Tibial nerve (tissue), 4 donors: Measurements from ENCODE around the gene NSD1. TPM values are rescaled to one million over a fixed set of nuclear protein-coding genes. Genes with fewer than 3 reads are reported as not detected.
"Not testable (repeated sequence)": the region's sequence is repeated elsewhere in the genome, so short reads cannot be mapped to it uniquely, and the experiment has no call there.

Experiments used
- DNase-seq, 2 donors: peaks; one replicate each; pipeline ENCODE4 v3.0.0-alpha.2; 2019; ENCODE audit warnings: low spot score in 2 of 2
- H3K27ac ChIP-seq, 4 donors: fragments of 200-600 bp; sonication (generic) in 3 of 4; one replicate each; pipeline ENCODE4 v1.5.1; 2017 to 2019; ENCODE audit warnings: mild to moderate bottlenecking in 1 of 4
- H3K27me3 ChIP-seq, 2 donors: fragments of 200-600 bp; sonication (generic) in 1 of 2; one replicate each; pipeline versions ENCODE4 v1.5.1 to v1.6.0; 2017 to 2019
- H3K36me3 ChIP-seq, 3 donors: fragments of 200-600 bp; sonication (generic); one replicate each; pipeline ENCODE4 v1.5.1; 2018 to 2019
- H3K4me1 ChIP-seq, 4 donors: fragments of 200-600 bp; sonication (generic) in 3 of 4; one replicate each; pipeline ENCODE4 v1.5.1; 2017 to 2019
- H3K4me3 ChIP-seq, 4 donors: fragments of 200-600 bp; sonication (generic) in 3 of 4; one replicate each; pipeline ENCODE4 v1.5.1; 2017 to 2019; ENCODE audit warnings: mild to moderate bottlenecking in 1 of 4, moderate library complexity in 1 of 4
- H3K9me3 ChIP-seq, 4 donors: fragments of 200-600 bp; sonication (generic) in 3 of 4; one replicate each; pipeline ENCODE4 v1.5.1; 2017 to 2019
- CTCF ChIP-seq, 5 experiments: fragments of 200-600 bp in 3 of 5; fragments of 450-650 bp in 2 of 5; sonication (generic) in 3 of 5; IDR thresholded peaks; one replicate each; pipeline ENCODE4 v1.5.1; 2016 to 2019; ENCODE audit warnings: antibody characterized with exemption in 5 of 5, mild to moderate bottlenecking in 3 of 5, moderate library complexity in 2 of 5
- EP300 ChIP-seq, 2 donors: sonication (generic); formaldehyde crosslinking; IDR thresholded peaks; one replicate each; pipeline ENCODE4 v1.6.1; 2017; ENCODE audit warnings: antibody characterized with exemption in 2 of 2, mild to moderate bottlenecking in 1 of 2
- POLR2A ChIP-seq, 2 donors: fragments of 450-650 bp; IDR thresholded peaks; one replicate each; pipeline ENCODE4 v1.6.1; 2017; ENCODE audit warnings: antibody characterized with exemption in 2 of 2, mild to moderate bottlenecking in 2 of 2, moderate library complexity in 2 of 2
- WGBS, 2 donors: methylation state at CpG; one replicate each; pipeline ENCODE4 v1.1.5; 2018; 5-methylcytosine and 5-hydroxymethylcytosine counted together
- total RNA-seq, 4 donors: library from RNA; depleted of rRNA; stranded (reverse); fragments of >200 nt; gene quantifications; one replicate each; pipeline ENCODE4 v1.1.0, GENCODE V29; 2016

The NSD1 gene
- total RNA-seq, 4 donors from 2014 or later, result 36.6 to 51.3 (median 40.7) TPM

GRCh38 chr5:177249761-177250537, 116.4 kb downstream of the NSD1 start:
- H3K27me3 ChIP-seq, result no peaks in the 10 kb centered on the region
- H3K4me1 ChIP-seq, result no peaks in the 10 kb centered on the region
- no peak overlapping the region for H3K4me3 ChIP-seq
- peaks cover 0 to 96% (median 7%) of the 10 kb centered on the region in 3 donors for H3K36me3 ChIP-seq
- WGBS, 2 donors, result 86% methylated on average over 8 of the region's 8 CpGs
- no peak for DNase-seq
- no peak overlapping the region for H3K27ac ChIP-seq
- no peak for TF ChIP-seq POLR2A (IDR thresholded peaks at IDR 0.05)
- no peak for TF ChIP-seq CTCF (IDR thresholded peaks at IDR 0.05)
- TF ChIP-seq EP300 (IDR thresholded peaks at IDR 0.05), result no peak
- H3K9me3 ChIP-seq, result no peaks in the 10 kb centered on the region

GRCh38 chr5:177253252-177253651, 119.7 kb downstream of the NSD1 start:
- H3K27ac ChIP-seq, result no peak overlapping the region
- no peaks in the 10 kb centered on the region for H3K27me3 ChIP-seq
- H3K4me3 ChIP-seq, result no peak overlapping the region
- H3K9me3 ChIP-seq, result no peaks in the 10 kb centered on the region
- DNase-seq, result no peak
- H3K36me3 ChIP-seq, result peaks cover 0 to 93% (median 2%) of the 10 kb centered on the region in 3 donors
- WGBS, 2 donors, result 75% methylated on average over 1 of the region's 1 CpG
- TF ChIP-seq POLR2A (IDR thresholded peaks at IDR 0.05) (no peak), CTCF (IDR thresholded peaks at IDR 0.05) (no peak), EP300 (IDR thresholded peaks at IDR 0.05) (no peak)
- no peaks in the 10 kb centered on the region for H3K4me1 ChIP-seq

- peaks cover 0 to 93% (median 0%) of the 10 kb centered on the region in 3 donors for H3K36me3 ChIP-seq
- DNase-seq, result no peak
- 54 to 59% methylated on average over 5 of the region's 5 CpGs for WGBS, 2 donors
- no peaks in the 10 kb centered on the region for H3K9me3 ChIP-seq
- no peaks in the 10 kb centered on the region for H3K27me3 ChIP-seq
- no peak overlapping the region for H3K27ac ChIP-seq
- H3K4me3 ChIP-seq, result no peak overlapping the region
- no peaks in the 10 kb centered on the region for H3K4me1 ChIP-seq
- TF ChIP-seq CTCF (IDR thresholded peaks at IDR 0.05) (no peak), POLR2A (IDR thresholded peaks at IDR 0.05) (no peak), EP300 (IDR thresholded peaks at IDR 0.05) (no peak)
Observed at GRCh38 chr5:177256296-177256695, 122.7 kb downstream of the NSD1 start.

GRCh38 chr5:177258711-177259110, 125.1 kb downstream of the NSD1 start:
- not testable (repeated sequence) for H3K27me3 ChIP-seq, H3K27ac ChIP-seq, H3K9me3 ChIP-seq, H3K4me1 ChIP-seq, H3K4me3 ChIP-seq, DNase-seq
- 85 to 94% methylated on average over 7 of the region's 7 CpGs for whole genome bisulfite sequencing, 2 donors
- peaks cover 0 to 91% (median 0%) of the 10 kb centered on the region in 3 donors for H3K36me3 ChIP-seq

DNA sequence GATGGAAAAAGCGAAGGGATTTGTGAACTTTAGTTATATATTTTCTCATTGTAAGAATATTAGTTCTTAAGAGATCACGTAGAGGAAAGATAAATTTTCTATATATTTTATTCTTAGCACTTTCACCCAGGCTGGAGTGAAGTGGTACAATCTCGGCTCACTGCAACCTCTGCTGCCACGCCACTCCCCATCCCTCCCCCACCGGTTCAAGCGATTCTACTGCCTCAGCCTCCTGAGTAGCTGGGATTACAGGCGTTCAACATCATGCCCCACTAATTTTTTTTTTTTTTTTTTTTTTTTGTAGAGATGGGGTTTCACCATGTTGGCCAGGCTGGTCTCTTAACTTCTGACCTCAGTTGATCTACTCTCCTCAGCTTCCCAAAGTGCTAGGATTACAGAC, 127.4 kb downstream of the NSD1 start:
- Histone ChIP-seq H3K4me1 (no peaks in the 10 kb centered on the region), H3K9me3 (no peaks in the 10 kb centered on the region), H3K27me3 (no peaks in the 10 kb centered on the region), H3K36me3 (peaks cover 0 to 78% (median 0%) of the 10 kb centered on the region in 3 donors), H3K27ac (no peak overlapping the region), H3K4me3 (no peak overlapping the region)
- TF ChIP-seq POLR2A (IDR thresholded peaks at IDR 0.05), result no peak
- TF ChIP-seq CTCF (IDR thresholded peaks at IDR 0.05), result no peak
- TF ChIP-seq EP300 (IDR thresholded peaks at IDR 0.05), result no peak
- DNase-seq, result no peak
- WGBS, 2 donors, result 89 to 90% methylated on average over 7 of the region's 7 CpGs
